HG03066 (cell line): Measurements from ENCODE around the gene RGMB.

ENCODE experiments used
- ATAC-seq: cut with Tn5 transposase; IDR thresholded peaks from one replicate; pipeline ENCODE4 v1.9.1; 2021; ENCODE audit warnings: low read depth; ENCODE audit not compliant: unreplicated experiment

The RGMB gene

DNA sequence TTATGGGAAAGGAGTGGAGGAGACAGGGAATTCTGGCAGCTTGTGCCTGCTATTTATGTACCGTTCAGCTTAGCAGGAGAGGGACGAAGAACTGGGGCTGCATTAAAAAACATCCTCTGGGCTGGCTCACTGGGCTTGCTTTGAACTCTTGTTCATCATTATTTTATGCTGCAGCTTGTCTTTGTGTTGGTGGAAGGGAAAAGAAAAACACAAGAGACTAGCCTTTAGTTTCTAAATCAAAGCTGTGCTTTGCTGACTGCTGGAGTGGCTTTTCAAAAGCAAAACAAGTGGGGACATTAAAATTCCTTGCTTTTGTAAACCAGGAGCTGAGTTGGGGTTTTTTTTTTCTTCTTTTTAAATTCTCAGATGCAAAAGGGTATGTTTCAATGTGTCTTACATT, 5.9 kb upstream of the RGMB start:
- ATAC-seq: no peak

- ATAC-seq: peak; percentile 32
Observed at GRCh38 chr5:98768160-98768959, 5.1 kb upstream of the RGMB start.

DNA sequence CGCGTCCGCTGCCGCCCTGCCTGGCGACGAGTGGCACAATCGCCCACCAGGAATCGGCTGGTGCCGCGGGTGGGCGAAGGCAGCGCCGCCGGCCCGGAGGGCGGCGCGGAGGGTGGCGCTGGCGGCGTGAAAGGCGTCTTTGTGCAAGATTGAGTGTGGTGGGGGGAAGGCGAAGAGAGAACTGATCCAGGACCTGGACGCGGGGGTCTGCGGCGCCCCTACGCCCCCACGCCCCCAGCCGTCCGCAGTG, 4.6 kb upstream of the RGMB start:
- no peak for ATAC-seq

- no peak for ATAC-seq
Observed at GRCh38 chr5:98769210-98769958, 4.1 kb upstream of the RGMB start.

DNA sequence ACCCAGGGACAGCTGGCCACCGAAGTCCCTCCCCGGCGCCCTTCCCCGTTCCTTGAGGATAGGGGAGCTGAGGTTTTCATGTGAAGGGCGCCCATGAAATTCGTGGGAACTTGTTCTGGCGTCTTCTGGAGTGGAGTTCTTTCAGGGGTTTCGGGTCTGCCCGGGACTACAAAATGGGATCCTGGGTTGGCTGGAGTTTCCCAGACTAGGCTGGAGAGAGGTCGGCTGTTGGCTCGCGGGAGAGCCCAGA, 3.6 kb upstream of the RGMB start:
- ATAC-seq: no peak

- no peak for ATAC-seq
Observed at GRCh38 chr5:98770209-98770910, 3.1 kb upstream of the RGMB start.

GRCh38 chr5:98770911-98771322, 2.5 kb upstream of the RGMB start:
- ATAC-seq: no peak

GRCh38 chr5:98771382-98772109, 1.9 kb upstream of the RGMB start:
- peak; percentile 14 for ATAC-seq

GRCh38 chr5:98772415-98773213, 849 bp upstream of the RGMB start:
- peak; percentile 11 for ATAC-seq

GRCh38 chr5:98773214-98773463, 324 bp upstream of the RGMB start:
- ATAC-seq: no peak

GRCh38 chr5:98774192-98775033, 950 bp downstream of the RGMB start:
- ATAC-seq: peak; percentile 13

GRCh38 chr5:98775246-98776065, 2.0 kb downstream of the RGMB start:
- no peak for ATAC-seq

DNA sequence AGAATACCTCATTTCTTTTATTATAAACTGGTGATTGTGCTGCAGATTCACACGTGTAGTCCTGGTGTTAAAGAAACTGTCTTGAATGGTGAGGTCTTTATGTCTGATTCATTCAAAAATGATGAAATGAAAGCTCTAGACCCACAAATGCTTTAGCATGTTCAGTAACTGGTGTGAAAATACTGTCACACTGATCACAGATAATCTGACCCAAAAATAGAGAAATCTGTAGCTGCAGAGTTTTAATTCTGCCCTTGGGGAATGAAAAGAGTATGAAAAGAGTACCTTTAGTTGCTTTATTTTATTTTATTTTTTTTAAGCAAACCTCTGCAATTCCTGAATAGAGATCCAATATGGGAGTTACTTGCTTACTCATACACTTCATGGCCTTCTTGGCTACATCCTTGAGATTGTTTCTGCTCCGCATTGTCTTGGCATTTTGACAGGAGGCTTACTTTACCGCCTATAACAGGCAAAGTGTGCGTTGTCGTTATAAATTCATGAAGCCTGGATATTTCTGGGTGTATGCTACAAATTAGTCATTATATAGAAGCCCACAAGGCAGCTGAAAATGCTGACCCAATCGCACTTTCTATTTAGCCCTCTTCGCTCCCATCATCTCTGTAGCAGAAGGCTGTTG, 2.7 kb downstream of the RGMB start:
- ATAC-seq: no peak

DNA sequence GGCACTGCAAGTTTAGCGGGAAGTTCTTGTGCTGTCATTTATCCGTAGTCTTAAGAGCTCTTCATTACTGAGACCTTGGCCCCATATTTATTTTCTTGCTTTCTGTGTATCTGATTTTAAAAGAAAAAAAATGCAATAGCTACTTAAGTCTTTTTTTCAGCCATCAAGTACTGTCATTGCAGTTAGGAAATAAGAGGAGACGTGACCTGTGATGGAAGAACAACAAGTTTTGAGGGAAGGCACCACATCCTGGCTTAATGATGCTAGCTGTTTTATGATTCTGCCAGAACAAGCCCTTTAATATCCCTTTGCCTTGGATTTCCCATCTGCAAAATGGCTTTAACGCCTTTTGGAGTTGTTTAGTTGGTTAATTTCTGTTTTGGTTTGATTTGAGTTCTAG, 3.8 kb downstream of the RGMB start:
- ATAC-seq: no peak

DNA sequence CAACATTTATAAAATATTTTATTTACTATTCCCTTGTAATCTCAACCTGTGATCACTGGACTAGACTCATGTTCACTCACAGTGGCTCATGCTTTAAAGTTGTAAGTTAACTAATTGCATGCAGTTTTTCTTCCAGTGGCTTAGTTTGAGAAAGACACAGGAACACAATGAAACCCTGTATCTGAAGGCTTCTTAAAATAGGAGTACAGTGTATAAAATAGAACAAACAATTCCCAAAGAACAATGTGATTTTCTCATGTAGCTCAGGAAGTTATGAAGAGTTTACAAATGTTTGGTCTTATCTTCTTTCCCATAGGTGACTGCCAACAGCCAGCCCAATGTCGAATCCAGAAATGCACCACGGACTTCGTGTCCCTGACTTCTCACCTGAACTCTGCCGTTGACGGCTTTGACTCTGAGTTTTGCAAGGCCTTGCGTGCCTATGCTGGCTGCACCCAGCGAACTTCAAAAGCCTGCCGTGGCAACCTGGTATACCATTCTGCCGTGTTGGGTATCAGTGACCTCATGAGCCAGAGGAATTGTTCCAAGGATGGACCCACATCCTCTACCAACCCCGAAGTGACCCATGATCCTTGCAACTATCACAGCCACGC, 5.9 kb downstream of the RGMB start:
- no peak for ATAC-seq

DNA sequence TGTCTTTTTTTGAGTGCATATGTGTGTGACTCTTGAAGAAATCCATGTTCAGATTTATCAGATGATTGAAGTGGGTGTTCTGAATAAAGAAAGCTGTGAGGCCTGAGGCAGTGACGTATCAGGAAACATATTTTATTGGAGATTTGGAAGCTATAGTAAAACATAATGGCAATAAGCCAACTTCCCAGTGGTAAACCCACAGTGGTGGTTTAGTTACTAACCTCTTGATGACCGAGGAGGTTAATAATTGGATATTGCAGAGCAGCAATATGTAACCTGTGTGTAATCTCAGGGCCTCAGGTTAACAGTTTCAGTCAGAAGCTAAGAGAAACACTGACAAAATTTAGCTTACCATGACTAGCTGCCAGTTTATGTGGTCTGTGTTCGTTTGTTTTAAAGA, 6.9 kb downstream of the RGMB start:
- ATAC-seq: no peak

- no peak for ATAC-seq
Observed at GRCh38 chr5:98781520-98781919, 8.1 kb downstream of the RGMB start.

DNA sequence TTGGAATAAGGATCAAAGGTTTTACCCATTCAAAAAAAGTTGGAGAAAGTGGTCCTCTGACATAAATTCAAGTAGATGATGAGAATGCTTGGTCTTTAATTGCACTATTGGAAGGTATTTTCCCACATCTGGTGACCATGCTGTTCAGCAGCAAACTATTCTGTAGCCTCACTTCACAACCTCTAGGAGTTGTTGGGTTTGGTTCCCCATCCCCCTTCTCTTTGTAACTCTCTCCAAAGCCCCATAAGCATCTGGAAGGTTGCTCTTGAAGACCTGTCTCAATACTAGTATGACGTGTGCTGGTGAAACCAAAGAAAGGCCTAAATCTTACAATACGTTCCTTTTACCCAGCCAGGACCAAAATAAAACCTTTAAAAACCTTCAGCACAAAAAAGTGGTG, 8.5 kb downstream of the RGMB start:
- ATAC-seq: no peak
